GM23338 (cell line): ENCODE results near the gene RSAD1. TPM values are rescaled to one million over a fixed set of nuclear protein-coding genes. Genes with fewer than 3 reads are reported as not detected.

Source experiments
- ATAC-seq: fragments of 200-7000 bp; cut with Tn5 transposase; 3 replicates; pipeline ENCODE4 v1.9.1; 2020
- DNase-seq: peaks from one replicate; pipeline ENCODE4 v3.0.0-alpha.2; 2015; ENCODE audit warnings: low spot score
- H2AFZ ChIP-seq: fragments of 200-600 bp; sonication (generic); 2 replicates; pipeline ENCODE4 v1.8.0; 2016; ENCODE audit warnings: antibody characterized with exemption, mild to moderate bottlenecking, moderate library complexity
- H3F3A ChIP-seq: fragments of 200-600 bp; sonication (generic); replicated peaks from 2 replicates; pipeline ENCODE4 v1.8.0; 2017; ENCODE audit warnings: antibody characterized with exemption, mixed run types, low read depth
- H3K27ac ChIP-seq: fragments of 200-600 bp; sonication (generic); 2 replicates; pipeline ENCODE4 v1.6.1; 2016; ENCODE audit warnings: low read depth
- H3K27me3 ChIP-seq: fragments of 200-600 bp; sonication (generic); 2 replicates; pipeline ENCODE4 v1.8.0; 2016; ENCODE audit warnings: mild to moderate bottlenecking, mixed run types, moderate library complexity; ENCODE audit not compliant: insufficient read depth
- H3K36me3 ChIP-seq: fragments of 200-600 bp; sonication (generic); 2 replicates; pipeline ENCODE4 v1.8.0; 2016; ENCODE audit warnings: mild to moderate bottlenecking; ENCODE audit not compliant: insufficient read depth
- H3K4me1 ChIP-seq: fragments of 200-600 bp; sonication (generic); 2 replicates; pipeline ENCODE4 v1.8.0; 2016; ENCODE audit warnings: mild to moderate bottlenecking, moderate library complexity; ENCODE audit not compliant: insufficient read depth
- H3K4me2 ChIP-seq: fragments of 200-600 bp; sonication (generic); 2 replicates; pipeline ENCODE4 v1.7.1; 2017; ENCODE audit warnings: mixed run types
- H3K4me3 ChIP-seq: fragments of 200-600 bp; sonication (generic); 2 replicates; pipeline ENCODE4 v1.6.1; 2016; ENCODE audit warnings: mixed run types
- H3K79me2 ChIP-seq: fragments of 200-600 bp; sonication (generic); replicated peaks from 2 replicates; pipeline ENCODE4 v1.8.0; 2017; ENCODE audit warnings: mild to moderate bottlenecking; ENCODE audit not compliant: insufficient read depth
- H3K9me2 ChIP-seq: fragments of 200-600 bp; sonication (generic); 2 replicates; pipeline ENCODE4 v1.8.0; 2017; ENCODE audit not compliant: insufficient read depth
- H4K20me1 ChIP-seq: fragments of 200-600 bp; sonication (generic); replicated peaks from 2 replicates; pipeline ENCODE4 v1.8.0; 2017; ENCODE audit warnings: mild to moderate bottlenecking; ENCODE audit not compliant: insufficient read depth
- H3K27ac Mint-ChIP-seq: 2 replicates; pipeline ENCODE4 v1.8.0; 2020; ENCODE audit warnings: inconsistent platforms, mild to moderate bottlenecking, moderate library complexity, mixed read lengths
- H3K27me3 Mint-ChIP-seq: 3 replicates; pipeline ENCODE4 v1.8.0; 2022; ENCODE audit warnings: low read depth, mild to moderate bottlenecking, moderate library complexity, mixed read lengths, inconsistent platforms; ENCODE audit not compliant: insufficient read depth, poor library complexity
- H3K36me3 Mint-ChIP-seq: 3 replicates; pipeline ENCODE4 v1.8.0; 2021; ENCODE audit warnings: low read depth, mild to moderate bottlenecking, inconsistent platforms, moderate library complexity, mixed read lengths
- H3K4me1 Mint-ChIP-seq: 3 replicates; pipeline ENCODE4 v1.8.0; 2020; ENCODE audit warnings: mild to moderate bottlenecking, inconsistent platforms, mixed read lengths
- H3K4me3 Mint-ChIP-seq: 3 replicates; pipeline ENCODE4 v1.8.0; 2021; ENCODE audit warnings: moderate library complexity, mild to moderate bottlenecking, inconsistent platforms, mixed read lengths
- H3K9me3 Mint-ChIP-seq: 3 replicates; pipeline ENCODE4 v1.8.0; 2020; ENCODE audit warnings: moderate library complexity, mild to moderate bottlenecking, inconsistent platforms, mixed read lengths
- CREB1 ChIP-seq: fragments of 250-450 bp; sonication (Bioruptor Pico); IDR thresholded peaks from 2 replicates; pipeline ENCODE4 v1.5.0; 2020; ENCODE audit warnings: low read depth, mild to moderate bottlenecking, moderate library complexity
- CTCF ChIP-seq, 2 experiments: fragments of 200-600 bp in 1 of 2; sonication (generic) in 1 of 2; conservative IDR thresholded peaks; 2 replicates each; pipeline versions ENCODE4 v1.5.1 to v1.6.1; 2016 to 2017; ENCODE audit warnings: antibody characterized with exemption in 2 of 2, low read depth in 2 of 2, mild to moderate bottlenecking in 2 of 2, moderate library complexity in 1 of 2
- ETS1 ChIP-seq: IDR thresholded peaks from 2 replicates; pipeline ENCODE4 v1.6.1; 2016; ENCODE audit warnings: antibody characterized with exemption
- EZH2 ChIP-seq: fragments of 200-600 bp; sonication (generic); IDR thresholded peaks from one replicate; pipeline ENCODE4 v1.8.0; 2017; ENCODE audit warnings: antibody characterized with exemption, mild to moderate bottlenecking, low read depth; ENCODE audit not compliant: unreplicated experiment
- EZH2phosphoT487 ChIP-seq: fragments of 200-600 bp; sonication (generic); IDR thresholded peaks from one replicate; pipeline ENCODE4 v1.8.1; 2018; ENCODE audit warnings: antibody characterized with exemption; ENCODE audit not compliant: unreplicated experiment
- NANOG ChIP-seq: IDR thresholded peaks from 2 replicates; pipeline ENCODE4 v1.6.1; 2016; ENCODE audit warnings: antibody characterized with exemption, borderline replicate concordance
- POLR2AphosphoS5 ChIP-seq: IDR thresholded peaks from 2 replicates; pipeline ENCODE4 v1.6.1; 2016; ENCODE audit warnings: antibody characterized with exemption, low read depth
- REST ChIP-seq: IDR thresholded peaks from one replicate; pipeline ENCODE4 v1.6.1; 2018; ENCODE audit warnings: antibody characterized with exemption; ENCODE audit not compliant: unreplicated experiment
- STAT1 ChIP-seq: IDR thresholded peaks from one replicate; pipeline ENCODE4 v1.6.1; 2016; ENCODE audit warnings: antibody characterized with exemption; ENCODE audit not compliant: unreplicated experiment
- ZNF114 ChIP-seq: fragments of 250-450 bp; sonication (Bioruptor Pico); IDR thresholded peaks from 2 replicates; pipeline ENCODE4 v1.5.0; 2020; ENCODE audit warnings: mild to moderate bottlenecking, moderate library complexity
- ZNF331 ChIP-seq: fragments of 250-450 bp; sonication (Bioruptor Pico); IDR thresholded peaks from 2 replicates; pipeline ENCODE4 v1.5.0; 2020; ENCODE audit warnings: low read depth, mild to moderate bottlenecking, moderate library complexity
- ZNF462 ChIP-seq: fragments of 250-450 bp; sonication (Bioruptor Pico); IDR thresholded peaks from 2 replicates; pipeline ENCODE4 v1.5.0; 2020; ENCODE audit warnings: mild to moderate bottlenecking, moderate library complexity
- polyA plus RNA-seq: library from polyadenylated mRNA; unstranded; fragments of >200 nt; fragmentation: Nextera tagmentation; extraction: Ambion mirVana; gene quantifications from 2 replicates; pipeline ENCODE4 v1.2.1, GENCODE V29; 2016
- total RNA-seq: library from RNA; depleted of rRNA; stranded (reverse); fragments of >200 nt; shearing (Covaris generic); gene quantifications from 2 replicates; pipeline ENCODE4 v1.2.3, GENCODE V29; 2014

RSAD1 gene
- total and polyA plus RNA-seq, 2 experiments from 2014 or later = 18.4 to 28.7 TPM

GRCh38 chr17:50462446-50462845, 16.2 kb upstream of the RSAD1 start:
- Mint-ChIP-seq H3K9me3 (no peaks in the 10 kb centered on the region; the same call in 2 of the 3 replicates), H3K27ac (no peak overlapping the region), H3K4me1 (peaks cover 6% of the 10 kb centered on the region; the same call in 2 of the 3 replicates), H3K36me3 (no peaks in the 10 kb centered on the region; the same call in 2 of the 3 replicates), H3K27me3 (peaks cover 10% of the 10 kb centered on the region), H3K4me3 (no peak overlapping the region)
- no peak overlapping the region for H3K27ac ChIP-seq
- H3K27me3 ChIP-seq = peaks cover 6% of the 10 kb centered on the region
- no peaks in the 10 kb centered on the region for H4K20me1 ChIP-seq
- H3K4me2 ChIP-seq = no peak overlapping the region
- DNase-seq = no peak
- no peaks in the 10 kb centered on the region for H3K36me3 ChIP-seq
- H3K4me1 ChIP-seq = 0 out of 2 replicates have a peak, but pooled peaks cover 2% of the 10 kb centered on the region
- no peak for ATAC-seq
- TF ChIP-seq ZNF331 (no peak), ETS1 (no peak), EZH2 (no peak), ZNF462 (CRISPR knock-in tag) (no peak), STAT1 (no peak), POLR2AphosphoS5 (no peak), CTCF (conservative IDR thresholded peaks at IDR 0.05; ENCODE audit: low read depth in 2 of 2) (no peak), ZNF114 (no peak), REST (no peak), NANOG (no peak), EZH2phosphoT487 (no peak), CREB1 (CRISPR knock-in tag) (no peak)
- no peaks in the 10 kb centered on the region for H3K79me2 ChIP-seq
- no peak overlapping the region for H2AFZ ChIP-seq
- H3K9me2 ChIP-seq = no peaks in the 10 kb centered on the region
- no peak overlapping the region for H3K4me3 ChIP-seq
- H3F3A ChIP-seq = no peaks in the 10 kb centered on the region
